GM23338 (cell line): ENCODE data around the gene PKP2. TPM values are rescaled to one million over a fixed set of nuclear protein-coding genes. Genes with fewer than 3 reads are reported as not detected.

Source experiments
- ATAC-seq: fragments of 200-7000 bp; cut with Tn5 transposase; 3 replicates; pipeline ENCODE4 v1.9.1; 2020
- DNase-seq: peaks from one replicate; pipeline ENCODE4 v3.0.0-alpha.2; 2015; ENCODE audit warnings: low spot score
- H2AFZ ChIP-seq: fragments of 200-600 bp; sonication (generic); 2 replicates; pipeline ENCODE4 v1.8.0; 2016; ENCODE audit warnings: antibody characterized with exemption, mild to moderate bottlenecking, moderate library complexity
- H3F3A ChIP-seq: fragments of 200-600 bp; sonication (generic); replicated peaks from 2 replicates; pipeline ENCODE4 v1.8.0; 2017; ENCODE audit warnings: antibody characterized with exemption, mixed run types, low read depth
- H3K27ac ChIP-seq: fragments of 200-600 bp; sonication (generic); 2 replicates; pipeline ENCODE4 v1.6.1; 2016; ENCODE audit warnings: low read depth
- H3K27me3 ChIP-seq: fragments of 200-600 bp; sonication (generic); 2 replicates; pipeline ENCODE4 v1.8.0; 2016; ENCODE audit warnings: mild to moderate bottlenecking, mixed run types, moderate library complexity; ENCODE audit not compliant: insufficient read depth
- H3K36me3 ChIP-seq: fragments of 200-600 bp; sonication (generic); 2 replicates; pipeline ENCODE4 v1.8.0; 2016; ENCODE audit warnings: mild to moderate bottlenecking; ENCODE audit not compliant: insufficient read depth
- H3K4me1 ChIP-seq: fragments of 200-600 bp; sonication (generic); 2 replicates; pipeline ENCODE4 v1.8.0; 2016; ENCODE audit warnings: mild to moderate bottlenecking, moderate library complexity; ENCODE audit not compliant: insufficient read depth
- H3K4me2 ChIP-seq: fragments of 200-600 bp; sonication (generic); 2 replicates; pipeline ENCODE4 v1.7.1; 2017; ENCODE audit warnings: mixed run types
- H3K4me3 ChIP-seq: fragments of 200-600 bp; sonication (generic); 2 replicates; pipeline ENCODE4 v1.6.1; 2016; ENCODE audit warnings: mixed run types
- H3K79me2 ChIP-seq: fragments of 200-600 bp; sonication (generic); replicated peaks from 2 replicates; pipeline ENCODE4 v1.8.0; 2017; ENCODE audit warnings: mild to moderate bottlenecking; ENCODE audit not compliant: insufficient read depth
- H3K9me2 ChIP-seq: fragments of 200-600 bp; sonication (generic); 2 replicates; pipeline ENCODE4 v1.8.0; 2017; ENCODE audit not compliant: insufficient read depth
- H4K20me1 ChIP-seq: fragments of 200-600 bp; sonication (generic); replicated peaks from 2 replicates; pipeline ENCODE4 v1.8.0; 2017; ENCODE audit warnings: mild to moderate bottlenecking; ENCODE audit not compliant: insufficient read depth
- H3K27ac Mint-ChIP-seq: 2 replicates; pipeline ENCODE4 v1.8.0; 2020; ENCODE audit warnings: inconsistent platforms, mild to moderate bottlenecking, moderate library complexity, mixed read lengths
- H3K27me3 Mint-ChIP-seq: 3 replicates; pipeline ENCODE4 v1.8.0; 2022; ENCODE audit warnings: low read depth, mild to moderate bottlenecking, moderate library complexity, mixed read lengths, inconsistent platforms; ENCODE audit not compliant: insufficient read depth, poor library complexity
- H3K36me3 Mint-ChIP-seq: 3 replicates; pipeline ENCODE4 v1.8.0; 2021; ENCODE audit warnings: low read depth, mild to moderate bottlenecking, inconsistent platforms, moderate library complexity, mixed read lengths
- H3K4me1 Mint-ChIP-seq: 3 replicates; pipeline ENCODE4 v1.8.0; 2020; ENCODE audit warnings: mild to moderate bottlenecking, inconsistent platforms, mixed read lengths
- H3K4me3 Mint-ChIP-seq: 3 replicates; pipeline ENCODE4 v1.8.0; 2021; ENCODE audit warnings: moderate library complexity, mild to moderate bottlenecking, inconsistent platforms, mixed read lengths
- H3K9me3 Mint-ChIP-seq: 3 replicates; pipeline ENCODE4 v1.8.0; 2020; ENCODE audit warnings: moderate library complexity, mild to moderate bottlenecking, inconsistent platforms, mixed read lengths
- CREB1 ChIP-seq: fragments of 250-450 bp; sonication (Bioruptor Pico); IDR thresholded peaks from 2 replicates; pipeline ENCODE4 v1.5.0; 2020; ENCODE audit warnings: low read depth, mild to moderate bottlenecking, moderate library complexity
- EZH2 ChIP-seq: fragments of 200-600 bp; sonication (generic); IDR thresholded peaks from one replicate; pipeline ENCODE4 v1.8.0; 2017; ENCODE audit warnings: antibody characterized with exemption, mild to moderate bottlenecking, low read depth; ENCODE audit not compliant: unreplicated experiment
- EZH2phosphoT487 ChIP-seq: fragments of 200-600 bp; sonication (generic); IDR thresholded peaks from one replicate; pipeline ENCODE4 v1.8.1; 2018; ENCODE audit warnings: antibody characterized with exemption; ENCODE audit not compliant: unreplicated experiment
- JUNB ChIP-seq: IDR thresholded peaks from one replicate; pipeline ENCODE4 v1.6.1; 2016; ENCODE audit warnings: antibody characterized with exemption; ENCODE audit not compliant: unreplicated experiment
- NANOG ChIP-seq: IDR thresholded peaks from 2 replicates; pipeline ENCODE4 v1.6.1; 2016; ENCODE audit warnings: antibody characterized with exemption, borderline replicate concordance
- POLR2AphosphoS5 ChIP-seq: IDR thresholded peaks from 2 replicates; pipeline ENCODE4 v1.6.1; 2016; ENCODE audit warnings: antibody characterized with exemption, low read depth
- ZNF114 ChIP-seq: fragments of 250-450 bp; sonication (Bioruptor Pico); IDR thresholded peaks from 2 replicates; pipeline ENCODE4 v1.5.0; 2020; ENCODE audit warnings: mild to moderate bottlenecking, moderate library complexity
- ZNF462 ChIP-seq: fragments of 250-450 bp; sonication (Bioruptor Pico); IDR thresholded peaks from 2 replicates; pipeline ENCODE4 v1.5.0; 2020; ENCODE audit warnings: mild to moderate bottlenecking, moderate library complexity
- polyA plus RNA-seq: library from polyadenylated mRNA; unstranded; fragments of >200 nt; fragmentation: Nextera tagmentation; extraction: Ambion mirVana; gene quantifications from 2 replicates; pipeline ENCODE4 v1.2.1, GENCODE V29; 2016
- total RNA-seq: library from RNA; depleted of rRNA; stranded (reverse); fragments of >200 nt; shearing (Covaris generic); gene quantifications from 2 replicates; pipeline ENCODE4 v1.2.3, GENCODE V29; 2014
- TF ChIP-seq, protein P1 (sequence below): IDR thresholded peaks from 2 replicates; pipeline ENCODE4 v1.6.1; 2016; ENCODE audit warnings: antibody characterized with exemption
- TF ChIP-seq, protein P2 (sequence below): IDR thresholded peaks from one replicate; pipeline ENCODE4 v1.6.1; 2018; ENCODE audit warnings: antibody characterized with exemption; ENCODE audit not compliant: unreplicated experiment

PKP2 gene
- total and polyA plus RNA-seq, 2 experiments from 2014 or later, result 24.6 to 47.6 TPM

- Mint-ChIP-seq H3K9me3 (no peaks in the 10 kb centered on the region), H3K36me3 (no peaks in the 10 kb centered on the region; the same call in 2 of the 3 replicates), H3K4me3 (no peak overlapping the region), H3K4me1 (peaks cover 14% of the 10 kb centered on the region), H3K27me3 (no peaks in the 10 kb centered on the region), H3K27ac (no peak overlapping the region)
- TF ChIP-seq EZH2 (no peak), POLR2AphosphoS5 (no peak), NANOG (no peak), JUNB (no peak)
- Histone ChIP-seq H4K20me1 (no peaks in the 10 kb centered on the region), H3K4me1 (peaks cover 6% of the 10 kb centered on the region; the same call in 1 of the 2 replicates), H3K79me2 (no peaks in the 10 kb centered on the region), H3F3A (no peaks in the 10 kb centered on the region), H3K4me2 (no peak overlapping the region), H3K27ac (no peak overlapping the region), H3K4me3 (no peak overlapping the region), H2AFZ (no peak overlapping the region), H3K27me3 (no peaks in the 10 kb centered on the region), H3K9me2 (no peaks in the 10 kb centered on the region), H3K36me3 (no peaks in the 10 kb centered on the region)
- ATAC-seq (no peak), DNase-seq (no peak)
Observed at GRCh38 chr12:32902287-32902997, 5.9 kb upstream of the PKP2 start.

- Mint-ChIP-seq H3K4me1 (peaks cover 19% of the 10 kb centered on the region), H3K27me3 (peaks cover 4% of the 10 kb centered on the region), H3K9me3 (no peaks in the 10 kb centered on the region), H3K27ac (no peak overlapping the region), H3K4me3 (no peak overlapping the region), H3K36me3 (no peaks in the 10 kb centered on the region; the same call in 2 of the 3 replicates)
- Histone ChIP-seq H3K27ac (no peak overlapping the region), H3K27me3 (no peaks in the 10 kb centered on the region), H3K4me1 (peaks cover 7% of the 10 kb centered on the region; the same call in 1 of the 2 replicates), H3F3A (no peaks in the 10 kb centered on the region), H3K79me2 (no peaks in the 10 kb centered on the region), H3K9me2 (no peaks in the 10 kb centered on the region), H3K4me2 (no peak overlapping the region), H4K20me1 (no peaks in the 10 kb centered on the region), H2AFZ (peak overlapping the region; percentile 20; the same call in 1 of the 2 replicates), H3K36me3 (no peaks in the 10 kb centered on the region), H3K4me3 (no peak overlapping the region)
- DNase-seq (no peak), ATAC-seq (no peak)
- TF ChIP-seq ZNF462 (CRISPR knock-in tag) (no peak), POLR2AphosphoS5 (no peak), EZH2phosphoT487 (no peak), CREB1 (CRISPR knock-in tag) (no peak), EZH2 (no peak), JUNB (no peak), ZNF114 (CRISPR knock-in tag) (no peak)
- TF ChIP-seq, protein P1, sequence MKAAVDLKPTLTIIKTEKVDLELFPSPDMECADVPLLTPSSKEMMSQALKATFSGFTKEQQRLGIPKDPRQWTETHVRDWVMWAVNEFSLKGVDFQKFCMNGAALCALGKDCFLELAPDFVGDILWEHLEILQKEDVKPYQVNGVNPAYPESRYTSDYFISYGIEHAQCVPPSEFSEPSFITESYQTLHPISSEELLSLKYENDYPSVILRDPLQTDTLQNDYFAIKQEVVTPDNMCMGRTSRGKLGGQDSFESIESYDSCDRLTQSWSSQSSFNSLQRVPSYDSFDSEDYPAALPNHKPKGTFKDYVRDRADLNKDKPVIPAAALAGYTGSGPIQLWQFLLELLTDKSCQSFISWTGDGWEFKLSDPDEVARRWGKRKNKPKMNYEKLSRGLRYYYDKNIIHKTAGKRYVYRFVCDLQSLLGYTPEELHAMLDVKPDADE, result no peak
- TF ChIP-seq, protein P2, sequence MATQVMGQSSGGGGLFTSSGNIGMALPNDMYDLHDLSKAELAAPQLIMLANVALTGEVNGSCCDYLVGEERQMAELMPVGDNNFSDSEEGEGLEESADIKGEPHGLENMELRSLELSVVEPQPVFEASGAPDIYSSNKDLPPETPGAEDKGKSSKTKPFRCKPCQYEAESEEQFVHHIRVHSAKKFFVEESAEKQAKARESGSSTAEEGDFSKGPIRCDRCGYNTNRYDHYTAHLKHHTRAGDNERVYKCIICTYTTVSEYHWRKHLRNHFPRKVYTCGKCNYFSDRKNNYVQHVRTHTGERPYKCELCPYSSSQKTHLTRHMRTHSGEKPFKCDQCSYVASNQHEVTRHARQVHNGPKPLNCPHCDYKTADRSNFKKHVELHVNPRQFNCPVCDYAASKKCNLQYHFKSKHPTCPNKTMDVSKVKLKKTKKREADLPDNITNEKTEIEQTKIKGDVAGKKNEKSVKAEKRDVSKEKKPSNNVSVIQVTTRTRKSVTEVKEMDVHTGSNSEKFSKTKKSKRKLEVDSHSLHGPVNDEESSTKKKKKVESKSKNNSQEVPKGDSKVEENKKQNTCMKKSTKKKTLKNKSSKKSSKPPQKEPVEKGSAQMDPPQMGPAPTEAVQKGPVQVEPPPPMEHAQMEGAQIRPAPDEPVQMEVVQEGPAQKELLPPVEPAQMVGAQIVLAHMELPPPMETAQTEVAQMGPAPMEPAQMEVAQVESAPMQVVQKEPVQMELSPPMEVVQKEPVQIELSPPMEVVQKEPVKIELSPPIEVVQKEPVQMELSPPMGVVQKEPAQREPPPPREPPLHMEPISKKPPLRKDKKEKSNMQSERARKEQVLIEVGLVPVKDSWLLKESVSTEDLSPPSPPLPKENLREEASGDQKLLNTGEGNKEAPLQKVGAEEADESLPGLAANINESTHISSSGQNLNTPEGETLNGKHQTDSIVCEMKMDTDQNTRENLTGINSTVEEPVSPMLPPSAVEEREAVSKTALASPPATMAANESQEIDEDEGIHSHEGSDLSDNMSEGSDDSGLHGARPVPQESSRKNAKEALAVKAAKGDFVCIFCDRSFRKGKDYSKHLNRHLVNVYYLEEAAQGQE, result no peak
Observed at GRCh38 chr12:32901553-32901952, 5.0 kb upstream of the PKP2 start.
